GM21423 (cell line): ENCODE data around the gene ARHGAP33.
"Not testable (repeated sequence)": the region's sequence is repeated elsewhere in the genome, so short reads cannot be mapped to it uniquely, and the experiment has no call there.

Experiments used
- ATAC-seq: cut with Tn5 transposase; IDR thresholded peaks from one replicate; pipeline ENCODE4 v1.9.1; 2021; ENCODE audit warnings: mild to moderate bottlenecking, moderate library complexity; ENCODE audit not compliant: unreplicated experiment

The ARHGAP33 gene

GRCh38 chr19:35754370-35755130 lies 20.8 kb upstream of the ARHGAP33 start:
- no peak for ATAC-seq

- no peak for ATAC-seq
Observed at GRCh38 chr19:35755131-35755549, 20.2 kb upstream of the ARHGAP33 start.

- ATAC-seq = no peak
Observed at GRCh38 chr19:35755550-35756376, 19.6 kb upstream of the ARHGAP33 start.

- no peak for ATAC-seq
Observed at GRCh38 chr19:35756377-35757230, 18.8 kb upstream of the ARHGAP33 start, which contains the start of gene HSPB6. Gene HSPB6 (minus strand): TSS chr19:35757029. CDS start chr19:35757008, 21 bp downstream.

GRCh38 chr19:35757231-35757748 lies 18.1 kb upstream of the ARHGAP33 start:
- ATAC-seq = no peak

GRCh38 chr19:35757749-35758608 lies 17.4 kb upstream of the ARHGAP33 start, which contains the start of gene PROSER3:
Gene PROSER3 (plus strand): TSS chr19:35758176. CDS start chr19:35758216, 40 bp downstream.
- peak; percentile 92 for ATAC-seq

GRCh38 chr19:35759697-35760096 lies 15.7 kb upstream of the ARHGAP33 start:
- ATAC-seq = no peak

- ATAC-seq = no peak
Observed at GRCh38 chr19:35760711-35761349, 14.5 kb upstream of the ARHGAP33 start.

GRCh38 chr19:35764432-35765315 lies 10.7 kb upstream of the ARHGAP33 start:
- ATAC-seq = no peak

GRCh38 chr19:35766571-35767104 lies 8.7 kb upstream of the ARHGAP33 start:
- no peak for ATAC-seq

- no peak for ATAC-seq
Observed at GRCh38 chr19:35767288-35768081, 7.9 kb upstream of the ARHGAP33 start.

- no peak for ATAC-seq
Observed at GRCh38 chr19:35768082-35768421, 7.3 kb upstream of the ARHGAP33 start.

GRCh38 chr19:35772362-35772761 lies 3.0 kb upstream of the ARHGAP33 start:
- ATAC-seq = not testable (repeated sequence)

GRCh38 chr19:35773020-35773806 lies 2.2 kb upstream of the ARHGAP33 start:
- ATAC-seq = no peak

GRCh38 chr19:35774274-35775045 lies 904 bp upstream of the ARHGAP33 start:
- no peak for ATAC-seq

- no peak for ATAC-seq
Observed at GRCh38 chr19:35775046-35775297, 392 bp upstream of the ARHGAP33 start.
